Loucy (cell line): ENCODE data around the gene KRT86.

Source experiments
- H2AFZ ChIP-seq: fragments of 200-600 bp; sonication (generic); 2 replicates; pipeline ENCODE4 v1.6.0; 2016; ENCODE audit warnings: antibody characterized with exemption, mild to moderate bottlenecking, low read length, moderate library complexity
- H3F3A ChIP-seq: fragments of 200-600 bp; 2 replicates; pipeline ENCODE4 v1.6.0; 2016; ENCODE audit warnings: antibody characterized with exemption, low read depth, mild to moderate bottlenecking
- H3K27me3 ChIP-seq: fragments of 200-600 bp; sonication (generic); 2 replicates; pipeline ENCODE4 v1.6.1; 2014; ENCODE audit warnings: low read length, mild to moderate bottlenecking; ENCODE audit not compliant: insufficient read depth, poor library complexity, severe bottlenecking
- H3K36me3 ChIP-seq: fragments of 200-600 bp; sonication (generic); 2 replicates; pipeline ENCODE4 v1.6.1; 2016; ENCODE audit warnings: low read length; ENCODE audit not compliant: insufficient read depth
- H3K4me1 ChIP-seq: fragments of 200-600 bp; sonication (generic); 2 replicates; pipeline ENCODE4 v1.5.1; 2014; ENCODE audit warnings: low read length, mild to moderate bottlenecking; ENCODE audit not compliant: insufficient read depth, poor library complexity, severe bottlenecking
- H3K4me2 ChIP-seq: fragments of 200-600 bp; sonication (generic); 2 replicates; pipeline ENCODE4 v1.6.0; 2014; ENCODE audit warnings: antibody characterized with exemption, low read length, low read depth, mild to moderate bottlenecking; ENCODE audit not compliant: poor library complexity, severe bottlenecking
- H3K4me3 ChIP-seq: fragments of 200-600 bp; sonication (generic); 2 replicates; pipeline ENCODE4 v1.5.1; 2014; ENCODE audit warnings: low read length, mild to moderate bottlenecking, mixed read lengths; ENCODE audit not compliant: poor library complexity, severe bottlenecking
- H3K79me2 ChIP-seq: fragments of 200-600 bp; sonication (generic); 2 replicates; pipeline ENCODE4 v1.6.1; 2014; ENCODE audit warnings: low read length; ENCODE audit not compliant: insufficient read depth
- H3K9ac ChIP-seq: fragments of 200-600 bp; sonication (generic); 2 replicates; pipeline ENCODE4 v1.6.0; 2014; ENCODE audit warnings: mild to moderate bottlenecking, low read depth, low read length, moderate library complexity; ENCODE audit not compliant: poor library complexity, severe bottlenecking
- H3K9me2 ChIP-seq: fragments of 200-600 bp; sonication (generic); replicated peaks from 2 replicates; pipeline ENCODE4 v1.6.1; 2016; ENCODE audit warnings: low read depth, low read length, mixed read lengths
- H3K9me3 ChIP-seq: fragments of 200-600 bp; sonication (generic); 2 replicates; pipeline ENCODE4 v1.6.1; 2014; ENCODE audit warnings: mild to moderate bottlenecking, antibody characterized with exemption, low read length, low read depth; ENCODE audit not compliant: insufficient read depth
- H4K20me1 ChIP-seq: fragments of 200-600 bp; sonication (generic); 2 replicates; pipeline ENCODE4 v1.6.0; 2014; ENCODE audit warnings: antibody characterized with exemption, low read length, mild to moderate bottlenecking; ENCODE audit not compliant: insufficient read depth, poor library complexity, severe bottlenecking
- CTCF ChIP-seq: fragments of 200-600 bp; sonication (generic); conservative IDR thresholded peaks from 2 replicates; pipeline ENCODE4 v1.5.1; 2014; ENCODE audit warnings: mild to moderate bottlenecking, antibody characterized with exemption, low read length
- EZH2phosphoT487 ChIP-seq: fragments of 200-600 bp; IDR thresholded peaks from 2 replicates; pipeline ENCODE4 v1.6.1; 2018; ENCODE audit warnings: antibody characterized with exemption, mild to moderate bottlenecking, moderate library complexity, borderline replicate concordance

The KRT86 gene

GRCh38 chr12:52350021-52350620 is 75.7 kb downstream of the KRT86 start:
- Histone ChIP-seq H3K4me3 (no peak overlapping the region), H3K36me3 (no peaks in the 10 kb centered on the region), H2AFZ (no peak overlapping the region), H3K4me2 (no peak overlapping the region), H4K20me1 (no peaks in the 10 kb centered on the region), H3F3A (no peaks in the 10 kb centered on the region), H3K9ac (no peak overlapping the region), H3K9me3 (no peaks in the 10 kb centered on the region), H3K9me2 (no peaks in the 10 kb centered on the region), H3K79me2 (no peaks in the 10 kb centered on the region), H3K4me1 (peaks cover 59% of the 10 kb centered on the region), H3K27me3 (no peaks in the 10 kb centered on the region)
- no peak for TF ChIP-seq CTCF
- TF ChIP-seq EZH2phosphoT487, result no peak

- Histone ChIP-seq H2AFZ (no peak overlapping the region), H3K9ac (no peak overlapping the region), H3K27me3 (no peaks in the 10 kb centered on the region), H3K4me3 (no peak overlapping the region), H3K79me2 (no peaks in the 10 kb centered on the region), H3K36me3 (no peaks in the 10 kb centered on the region), H3K4me1 (peaks cover 59% of the 10 kb centered on the region), H4K20me1 (no peaks in the 10 kb centered on the region), H3K9me2 (no peaks in the 10 kb centered on the region), H3K9me3 (no peaks in the 10 kb centered on the region), H3K4me2 (no peak overlapping the region), H3F3A (no peaks in the 10 kb centered on the region)
- TF ChIP-seq CTCF (no peak), EZH2phosphoT487 (no peak)
These were observed 76.3 kb downstream of the KRT86 start for GRCh38 chr12:52350786-52351185.

- no peaks in the 10 kb centered on the region for H3K27me3 ChIP-seq
- no peak overlapping the region for H3K9ac ChIP-seq
- H3K4me3 ChIP-seq, result peak overlapping the region; percentile 32
- H3K36me3 ChIP-seq, result no peaks in the 10 kb centered on the region
- H3F3A ChIP-seq, result no peaks in the 10 kb centered on the region
- H3K9me2 ChIP-seq, result no peaks in the 10 kb centered on the region
- no peaks in the 10 kb centered on the region for H3K79me2 ChIP-seq
- peak overlapping the region; percentile 56 for H3K4me2 ChIP-seq
- no peaks in the 10 kb centered on the region for H4K20me1 ChIP-seq
- H3K9me3 ChIP-seq, result no peaks in the 10 kb centered on the region
- no peak for TF ChIP-seq EZH2phosphoT487
- peaks cover 55% of the 10 kb centered on the region for H3K4me1 ChIP-seq
- H2AFZ ChIP-seq, result no peak overlapping the region
These were observed 77.0 kb downstream of the KRT86 start for GRCh38 chr12:52351196-52352059.
